SK-N-SH treated with all-trans-retinoic acid at 6 μM for 48 hours (cell line): ENCODE measurements around the gene SAFB2.

ENCODE experiments used
- CREB5 ChIP-seq: fragments of 250-450 bp; sonication (Bioruptor Pico); IDR thresholded peaks from 2 replicates; pipeline ENCODE4 v1.5.1; 2020; ENCODE audit warnings: low read depth, mild to moderate bottlenecking, moderate library complexity
- ZC3H10 ChIP-seq: fragments of 250-450 bp; sonication (Bioruptor Pico); IDR thresholded peaks from 2 replicates; pipeline ENCODE4 v1.5.1; 2021; ENCODE audit warnings: mild to moderate bottlenecking, moderate library complexity
- TF ChIP-seq, protein P1 (sequence below): fragments of 250-450 bp; sonication (Bioruptor Pico); IDR thresholded peaks from 2 replicates; pipeline ENCODE4 v1.8.0; 2020; ENCODE audit warnings: mild to moderate bottlenecking, moderate library complexity, borderline replicate concordance

GRCh38 chr19:5652261-5652660, 29.7 kb upstream of the SAFB2 start:
- TF ChIP-seq ZC3H10 (no peak), CREB5 (CRISPR knock-in tag) (no peak)
- TF ChIP-seq, protein P1, sequence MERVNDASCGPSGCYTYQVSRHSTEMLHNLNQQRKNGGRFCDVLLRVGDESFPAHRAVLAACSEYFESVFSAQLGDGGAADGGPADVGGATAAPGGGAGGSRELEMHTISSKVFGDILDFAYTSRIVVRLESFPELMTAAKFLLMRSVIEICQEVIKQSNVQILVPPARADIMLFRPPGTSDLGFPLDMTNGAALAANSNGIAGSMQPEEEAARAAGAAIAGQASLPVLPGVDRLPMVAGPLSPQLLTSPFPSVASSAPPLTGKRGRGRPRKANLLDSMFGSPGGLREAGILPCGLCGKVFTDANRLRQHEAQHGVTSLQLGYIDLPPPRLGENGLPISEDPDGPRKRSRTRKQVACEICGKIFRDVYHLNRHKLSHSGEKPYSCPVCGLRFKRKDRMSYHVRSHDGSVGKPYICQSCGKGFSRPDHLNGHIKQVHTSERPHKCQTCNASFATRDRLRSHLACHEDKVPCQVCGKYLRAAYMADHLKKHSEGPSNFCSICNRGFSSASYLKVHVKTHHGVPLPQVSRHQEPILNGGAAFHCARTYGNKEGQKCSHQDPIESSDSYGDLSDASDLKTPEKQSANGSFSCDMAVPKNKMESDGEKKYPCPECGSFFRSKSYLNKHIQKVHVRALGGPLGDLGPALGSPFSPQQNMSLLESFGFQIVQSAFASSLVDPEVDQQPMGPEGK (CRISPR knock-in tag): no peak
